Epithelial cell of umbilical artery (primary cell): ENCODE measurements around the gene SPINK5. TPM values are rescaled to one million over a fixed set of nuclear protein-coding genes. Genes with fewer than 3 reads are reported as not detected.

Source experiments
- total RNA-seq: library from RNA; depleted of rRNA; stranded (reverse); fragments of >200 nt; gene quantifications from 2 replicates; pipeline ENCODE4 v1.2.3, GENCODE V29; 2014

SPINK5 gene
- total RNA-seq, result 1.6 TPM in 1 of 2 replicates, not detected in the other

GRCh38 chr5:148063861-148064260 lies at the start of gene SPINK5:
SPINK5 (plus strand) TSS chr5:148063980; CDS start chr5:148064045, 65 bp downstream.

GRCh38 chr5:148168246-148168645 lies 104.5 kb downstream of the SPINK5 start, which contains the start of gene SPINK14:
SPINK14 (plus strand) TSS chr5:148168546; CDS start chr5:148169733, 1,187 bp downstream.

Other genes with a start within 250 kb of the SPINK5 start
- not detected in 2 replicates for gene SPINK1, start 232.3 kb upstream of the SPINK5 start, total RNA-seq
- gene SCGB3A2, start 185.3 kb upstream of the SPINK5 start, total RNA-seq, result not detected in 2 replicates
- gene C5orf46, start 157.4 kb upstream of the SPINK5 start, total RNA-seq, result 1.1 TPM in 1 of 2 replicates, not detected in the other
- gene SPINK14, start 104.6 kb downstream of the SPINK5 start, total RNA-seq, result not detected in 2 replicates
- not detected in 2 replicates for gene SPINK6, start 139.1 kb downstream of the SPINK5 start, total RNA-seq
- not detected in 2 replicates for gene MARCOL, start 174.5 kb downstream of the SPINK5 start, total RNA-seq
- not detected in 2 replicates for gene SPINK13, start 204.8 kb downstream of the SPINK5 start, total RNA-seq
- not detected in 2 replicates for gene SPINK7, start 248.4 kb downstream of the SPINK5 start, total RNA-seq